Upper lobe of right lung (tissue), 1 donor: ENCODE results near the gene CENPV. TPM values are rescaled to one million over a fixed set of nuclear protein-coding genes. Genes with fewer than 3 reads are reported as not detected.

Experiments used
- ATAC-seq: fragments of 200-7000 bp; cut with Tn5 transposase; one replicate; pipeline ENCODE4 v1.9.1; 2020; ENCODE audit warnings: mild to moderate bottlenecking, moderate library complexity
- DNase-seq: peaks from one replicate; pipeline ENCODE4 v3.0.0-alpha.2; 2020
- H3K27ac ChIP-seq: fragments of 200-600 bp; one replicate; pipeline ENCODE4 v1.8.0; 2022
- H3K27me3 ChIP-seq: fragments of 200-600 bp; one replicate; pipeline ENCODE4 v1.8.0; 2022; ENCODE audit warnings: mild to moderate bottlenecking
- H3K36me3 ChIP-seq: fragments of 200-600 bp; one replicate; pipeline ENCODE4 v1.8.0; 2022
- H3K4me1 ChIP-seq: fragments of 200-600 bp; one replicate; pipeline ENCODE4 v1.8.0; 2022
- H3K4me3 ChIP-seq: fragments of 200-600 bp; one replicate; pipeline ENCODE4 v1.8.0; 2022; ENCODE audit warnings: mild to moderate bottlenecking
- H3K9me3 ChIP-seq: fragments of 200-600 bp; one replicate; pipeline ENCODE4 v1.8.0; 2022
- intact Hi-C: fragments of 100-400 bp; cut with DNase I; formaldehyde crosslinking; loops from one replicate; pipeline ENCODE4 v1.11.0; 2022
- total RNA-seq: library from RNA; stranded (reverse); fragmentation: NEBNext Ultra II Directional; extraction: Animal tissue kit (Norgen Biotek cat#: 25700); gene quantifications from one replicate; pipeline ENCODE4 v1.2.1, GENCODE V29; 2021
- TF ChIP-seq, protein P1 (sequence below): fragments of 200-600 bp; IDR thresholded peaks from one replicate; pipeline ENCODE4 v1.8.0; 2022; ENCODE audit warnings: antibody characterized with exemption
- donor health status: DM: no; HTN: yes; CAD: no; lungs with severe emphysema.

CENPV gene
- total RNA-seq, 1 donor from 2014 or later = 10.4 TPM

GRCh38 chr17:16338391-16338790 lies 14.9 kb downstream of the CENPV start:
- H3K36me3 ChIP-seq = no peaks in the 10 kb centered on the region
- ATAC-seq (no peak), DNase-seq (no peak)
- no peaks in the 10 kb centered on the region for H3K27me3 ChIP-seq
- no peak overlapping the region for H3K4me3 ChIP-seq
- no peak overlapping the region for H3K27ac ChIP-seq
- H3K4me1 ChIP-seq = no peaks in the 10 kb centered on the region
- no peaks in the 10 kb centered on the region for H3K9me3 ChIP-seq
- TF ChIP-seq, protein P1, sequence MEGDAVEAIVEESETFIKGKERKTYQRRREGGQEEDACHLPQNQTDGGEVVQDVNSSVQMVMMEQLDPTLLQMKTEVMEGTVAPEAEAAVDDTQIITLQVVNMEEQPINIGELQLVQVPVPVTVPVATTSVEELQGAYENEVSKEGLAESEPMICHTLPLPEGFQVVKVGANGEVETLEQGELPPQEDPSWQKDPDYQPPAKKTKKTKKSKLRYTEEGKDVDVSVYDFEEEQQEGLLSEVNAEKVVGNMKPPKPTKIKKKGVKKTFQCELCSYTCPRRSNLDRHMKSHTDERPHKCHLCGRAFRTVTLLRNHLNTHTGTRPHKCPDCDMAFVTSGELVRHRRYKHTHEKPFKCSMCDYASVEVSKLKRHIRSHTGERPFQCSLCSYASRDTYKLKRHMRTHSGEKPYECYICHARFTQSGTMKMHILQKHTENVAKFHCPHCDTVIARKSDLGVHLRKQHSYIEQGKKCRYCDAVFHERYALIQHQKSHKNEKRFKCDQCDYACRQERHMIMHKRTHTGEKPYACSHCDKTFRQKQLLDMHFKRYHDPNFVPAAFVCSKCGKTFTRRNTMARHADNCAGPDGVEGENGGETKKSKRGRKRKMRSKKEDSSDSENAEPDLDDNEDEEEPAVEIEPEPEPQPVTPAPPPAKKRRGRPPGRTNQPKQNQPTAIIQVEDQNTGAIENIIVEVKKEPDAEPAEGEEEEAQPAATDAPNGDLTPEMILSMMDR = no peak
- intact Hi-C loops = no loop called here

GRCh38 chr17:16329519-16330271 lies 23.6 kb downstream of the CENPV start:
- intact Hi-C loops = no loop called here
- Histone ChIP-seq H3K27me3 (no peaks in the 10 kb centered on the region), H3K4me1 (peaks cover 5% of the 10 kb centered on the region), H3K27ac (no peak overlapping the region), H3K9me3 (no peaks in the 10 kb centered on the region), H3K4me3 (no peak overlapping the region), H3K36me3 (peaks cover 10% of the 10 kb centered on the region)
- TF ChIP-seq, protein P1 = no peak
- ATAC-seq = peak; percentile 72
- no peak for DNase-seq

DNA sequence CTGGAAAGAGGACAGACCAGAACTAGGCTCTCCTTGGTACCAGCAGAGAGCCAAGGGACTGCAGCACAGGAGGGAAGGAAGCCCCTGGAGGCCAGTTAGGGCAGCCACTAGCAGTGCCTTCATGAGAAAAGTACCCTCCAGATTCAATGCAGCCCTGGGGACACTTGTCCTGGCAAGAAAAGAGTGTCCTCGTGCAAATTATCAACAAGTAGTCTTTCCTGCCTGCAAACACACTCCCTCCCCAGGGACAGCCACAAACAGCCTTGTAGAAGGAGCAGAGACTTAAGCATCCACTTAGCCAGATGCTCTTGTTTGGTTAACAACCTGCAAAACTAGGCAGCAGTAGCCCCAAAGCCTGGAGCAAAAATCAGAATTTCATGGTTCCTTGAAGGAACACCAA lies 24.3 kb downstream of the CENPV start:
- Histone ChIP-seq H3K4me1 (peaks cover 5% of the 10 kb centered on the region), H3K27ac (no peak overlapping the region), H3K9me3 (no peaks in the 10 kb centered on the region), H3K36me3 (peaks cover 10% of the 10 kb centered on the region), H3K27me3 (no peaks in the 10 kb centered on the region), H3K4me3 (no peak overlapping the region)
- intact Hi-C loops = no loop called here
- TF ChIP-seq, protein P1 = no peak
- DNase-seq (no peak), ATAC-seq (peak; percentile 35)

- peaks cover 10% of the 10 kb centered on the region for H3K36me3 ChIP-seq
- H3K4me1 ChIP-seq = peaks cover 5% of the 10 kb centered on the region
- no peaks in the 10 kb centered on the region for H3K9me3 ChIP-seq
- ATAC-seq (no peak), DNase-seq (no peak)
- TF ChIP-seq, protein P1 = no peak
- intact Hi-C loops = no loop called here
- no peaks in the 10 kb centered on the region for H3K27me3 ChIP-seq
- no peak overlapping the region for H3K27ac ChIP-seq
- H3K4me3 ChIP-seq = no peak overlapping the region
These were observed 26.3 kb downstream of the CENPV start for GRCh38 chr17:16327018-16327417.

DNA sequence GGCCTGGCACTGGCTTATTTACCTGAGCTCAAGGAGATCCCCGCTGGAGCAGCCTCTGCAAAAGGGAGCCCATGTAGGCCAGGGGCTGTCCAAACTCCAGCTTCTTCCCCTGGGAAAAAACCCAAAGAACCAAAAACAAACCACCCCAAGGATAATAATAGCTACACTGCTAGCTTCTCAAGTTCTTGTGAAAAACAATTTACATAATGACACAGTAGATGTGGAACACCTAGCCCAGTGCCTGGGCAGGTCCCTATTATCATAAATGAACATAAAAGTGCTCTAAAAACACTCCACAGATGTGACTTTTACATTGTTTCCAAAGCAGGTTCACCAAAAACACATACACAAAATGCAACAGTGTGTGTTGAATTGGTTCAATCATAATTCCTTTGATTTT lies 27.3 kb downstream of the CENPV start:
- H3K27ac ChIP-seq = no peak overlapping the region
- peaks cover 5% of the 10 kb centered on the region for H3K4me1 ChIP-seq
- TF ChIP-seq, protein P1 = no peak
- no peaks in the 10 kb centered on the region for H3K27me3 ChIP-seq
- no peaks in the 10 kb centered on the region for H3K9me3 ChIP-seq
- DNase-seq = no peak
- intact Hi-C loops = no loop called here
- H3K36me3 ChIP-seq = peaks cover 10% of the 10 kb centered on the region
- no peak for ATAC-seq
- no peak overlapping the region for H3K4me3 ChIP-seq

DNA sequence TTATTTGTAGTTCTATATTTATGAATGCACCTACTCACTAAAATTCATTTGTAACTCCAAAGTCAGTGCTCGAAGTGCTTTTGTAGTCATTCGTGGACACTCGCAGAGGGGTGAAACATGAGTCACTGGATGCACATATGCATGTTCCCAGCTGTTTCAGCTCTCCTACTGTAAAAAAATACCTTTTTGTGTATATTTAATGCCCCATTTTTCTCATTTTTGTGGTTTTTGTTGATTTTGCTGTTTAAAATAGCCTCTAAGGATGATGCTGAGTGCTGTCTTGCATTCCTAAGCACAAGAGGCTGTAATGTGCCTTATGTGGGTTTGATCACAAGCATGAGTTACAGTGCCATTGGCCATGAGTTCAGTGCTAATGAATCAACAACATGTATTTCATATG lies 30.6 kb downstream of the CENPV start:
- DNase-seq = no peak
- Histone ChIP-seq H3K4me1 (no peaks in the 10 kb centered on the region), H3K27ac (no peak overlapping the region), H3K27me3 (no peaks in the 10 kb centered on the region), H3K9me3 (no peaks in the 10 kb centered on the region), H3K4me3 (no peak overlapping the region), H3K36me3 (peaks cover 10% of the 10 kb centered on the region)
- ATAC-seq = no peak
- intact Hi-C loops = no loop called here
- TF ChIP-seq, protein P1 = no peak
